Measurements from ENCODE around the gene FKBP8. TPM values are rescaled to one million over a fixed set of nuclear protein-coding genes. Genes with fewer than 3 reads are reported as not detected.

The FKBP8 gene
- polyA plus RNA-seq, 1 donor: 138 TPM

- Histone ChIP-seq H3K27ac (ENCODE audit: low read length) (peak overlapping the region; percentile 79), H3K4me1 (ENCODE audit: control insufficient read depth, insufficient read depth, low read length) (peaks cover 54% of the 10 kb centered on the region), H3K9me3 (ENCODE audit: control insufficient read depth, low read depth, low read length) (no peaks in the 10 kb centered on the region), H3K36me3 (ENCODE audit: control insufficient read depth, insufficient read depth, low read length) (peaks cover 3% of the 10 kb centered on the region), H3K27me3 (ENCODE audit: control insufficient read depth, insufficient read depth, low read length) (no peaks in the 10 kb centered on the region), H3K4me3 (ENCODE audit: low read length) (no peak overlapping the region)
- WGBS (ENCODE audit: insufficient coverage, low lambda C conversion rate): no CpG with 5 or more reads among the region's 17 CpGs
- no peak for DNase-seq
Measured at GRCh38 chr19:18502638-18503294, 40.6 kb downstream of the FKBP8 start.

- Histone ChIP-seq H3K27ac (ENCODE audit: low read length) (no peak overlapping the region), H3K27me3 (ENCODE audit: control insufficient read depth, insufficient read depth, low read length) (no peaks in the 10 kb centered on the region), H3K4me3 (ENCODE audit: low read length) (no peak overlapping the region), H3K36me3 (ENCODE audit: control insufficient read depth, insufficient read depth, low read length) (peaks cover 3% of the 10 kb centered on the region), H3K9me3 (ENCODE audit: control insufficient read depth, low read depth, low read length) (no peaks in the 10 kb centered on the region), H3K4me1 (ENCODE audit: control insufficient read depth, insufficient read depth, low read length) (peaks cover 49% of the 10 kb centered on the region)
- no CpG with 5 or more reads among the region's 7 CpGs for WGBS (ENCODE audit: insufficient coverage, low lambda C conversion rate)
- no peak for DNase-seq
Measured at GRCh38 chr19:18502246-18502637, 41.1 kb downstream of the FKBP8 start.

GRCh38 chr19:18501832-18502231, 41.5 kb downstream of the FKBP8 start:
- DNase-seq: no peak
- Histone ChIP-seq H3K27ac (ENCODE audit: low read length) (no peak overlapping the region), H3K9me3 (ENCODE audit: control insufficient read depth, low read depth, low read length) (no peaks in the 10 kb centered on the region), H3K36me3 (ENCODE audit: control insufficient read depth, insufficient read depth, low read length) (peaks cover 3% of the 10 kb centered on the region), H3K4me3 (ENCODE audit: low read length) (no peak overlapping the region), H3K4me1 (ENCODE audit: control insufficient read depth, insufficient read depth, low read length) (peaks cover 45% of the 10 kb centered on the region), H3K27me3 (ENCODE audit: control insufficient read depth, insufficient read depth, low read length) (no peaks in the 10 kb centered on the region)
- WGBS (ENCODE audit: insufficient coverage, low lambda C conversion rate): no CpG with 5 or more reads among the region's 9 CpGs

GRCh38 chr19:18501351-18501750, 42.0 kb downstream of the FKBP8 start:
- DNase-seq: no peak
- H3K27me3 ChIP-seq (ENCODE audit: control insufficient read depth, insufficient read depth, low read length): no peaks in the 10 kb centered on the region
- H3K9me3 ChIP-seq (ENCODE audit: control insufficient read depth, low read depth, low read length): no peaks in the 10 kb centered on the region
- no CpG with 5 or more reads among the region's 13 CpGs for WGBS (ENCODE audit: insufficient coverage, low lambda C conversion rate)
- H3K4me3 ChIP-seq (ENCODE audit: low read length): no peak overlapping the region
- peaks cover 3% of the 10 kb centered on the region for H3K36me3 ChIP-seq (ENCODE audit: control insufficient read depth, insufficient read depth, low read length)
- H3K27ac ChIP-seq (ENCODE audit: low read length): no peak overlapping the region
- H3K4me1 ChIP-seq (ENCODE audit: control insufficient read depth, insufficient read depth, low read length): peaks cover 40% of the 10 kb centered on the region

GRCh38 chr19:18500799-18501198, 42.6 kb downstream of the FKBP8 start:
- peaks cover 35% of the 10 kb centered on the region for H3K4me1 ChIP-seq (ENCODE audit: control insufficient read depth, insufficient read depth, low read length)
- no peak overlapping the region for H3K4me3 ChIP-seq (ENCODE audit: low read length)
- H3K9me3 ChIP-seq (ENCODE audit: control insufficient read depth, low read depth, low read length): no peaks in the 10 kb centered on the region
- no peak for DNase-seq
- H3K27me3 ChIP-seq (ENCODE audit: control insufficient read depth, insufficient read depth, low read length): no peaks in the 10 kb centered on the region
- no CpG with 5 or more reads among the region's 11 CpGs for WGBS (ENCODE audit: insufficient coverage, low lambda C conversion rate)
- peaks cover 3% of the 10 kb centered on the region for H3K36me3 ChIP-seq (ENCODE audit: control insufficient read depth, insufficient read depth, low read length)
- no peak overlapping the region for H3K27ac ChIP-seq (ENCODE audit: low read length)

- H3K27ac ChIP-seq (ENCODE audit: low read length): no peak overlapping the region
- H3K36me3 ChIP-seq (ENCODE audit: control insufficient read depth, insufficient read depth, low read length): peaks cover 3% of the 10 kb centered on the region
- H3K27me3 ChIP-seq (ENCODE audit: control insufficient read depth, insufficient read depth, low read length): no peaks in the 10 kb centered on the region
- DNase-seq: no peak
- no peaks in the 10 kb centered on the region for H3K9me3 ChIP-seq (ENCODE audit: control insufficient read depth, low read depth, low read length)
- no peak overlapping the region for H3K4me3 ChIP-seq (ENCODE audit: low read length)
- peaks cover 30% of the 10 kb centered on the region for H3K4me1 ChIP-seq (ENCODE audit: control insufficient read depth, insufficient read depth, low read length)
- WGBS (ENCODE audit: insufficient coverage, low lambda C conversion rate): no CpG with 5 or more reads among the region's 7 CpGs
Measured at GRCh38 chr19:18500376-18500775, 43.0 kb downstream of the FKBP8 start.

- Histone ChIP-seq H3K9me3 (ENCODE audit: control insufficient read depth, low read depth, low read length) (no peaks in the 10 kb centered on the region), H3K4me1 (ENCODE audit: control insufficient read depth, insufficient read depth, low read length) (peaks cover 20% of the 10 kb centered on the region)
- WGBS (ENCODE audit: insufficient coverage, low lambda C conversion rate): no CpG with 5 or more reads among the region's 7 CpGs
Measured at GRCh38 chr19:18499055-18499775, 44.2 kb downstream of the FKBP8 start.

GRCh38 chr19:18496980-18497256, 46.5 kb downstream of the FKBP8 start:
- Histone ChIP-seq H3K4me3 (ENCODE audit: low read length) (no peak overlapping the region), H3K4me1 (ENCODE audit: control insufficient read depth, insufficient read depth, low read length) (no peaks in the 10 kb centered on the region)

More at GRCh38 chr19:18499055-18499775, 44.2 kb downstream of the FKBP8 start:
- peaks cover 3% of the 10 kb centered on the region for H3K36me3 ChIP-seq (ENCODE audit: control insufficient read depth, insufficient read depth, low read length)
- no peaks in the 10 kb centered on the region for H3K27me3 ChIP-seq (ENCODE audit: control insufficient read depth, insufficient read depth, low read length)
- H3K4me3 ChIP-seq (ENCODE audit: low read length): no peak overlapping the region
- peak in 1 of 2 donors; percentile 54 for DNase-seq
- no peak overlapping the region for H3K27ac ChIP-seq (ENCODE audit: low read length)

GRCh38 chr19:18496167-18496979, 47.0 kb downstream of the FKBP8 start:
- H3K27me3 ChIP-seq (ENCODE audit: control insufficient read depth, insufficient read depth, low read length): no peaks in the 10 kb centered on the region
- DNase-seq: no peak
- no peak overlapping the region for H3K4me3 ChIP-seq (ENCODE audit: low read length)
- H3K4me1 ChIP-seq (ENCODE audit: control insufficient read depth, insufficient read depth, low read length): no peaks in the 10 kb centered on the region
- no peaks in the 10 kb centered on the region for H3K9me3 ChIP-seq (ENCODE audit: control insufficient read depth, low read depth, low read length)
- H3K27ac ChIP-seq (ENCODE audit: low read length): no peak overlapping the region
- H3K36me3 ChIP-seq (ENCODE audit: control insufficient read depth, insufficient read depth, low read length): no peaks in the 10 kb centered on the region
- no CpG with 5 or more reads among the region's 11 CpGs for WGBS (ENCODE audit: insufficient coverage, low lambda C conversion rate)

More at GRCh38 chr19:18496980-18497256, 46.5 kb downstream of the FKBP8 start:
- Histone ChIP-seq H3K27ac (ENCODE audit: low read length) (no peak overlapping the region), H3K36me3 (ENCODE audit: control insufficient read depth, insufficient read depth, low read length) (peaks cover under 1% of the 10 kb centered on the region), H3K9me3 (ENCODE audit: control insufficient read depth, low read depth, low read length) (no peaks in the 10 kb centered on the region), H3K27me3 (ENCODE audit: control insufficient read depth, insufficient read depth, low read length) (no peaks in the 10 kb centered on the region)
- WGBS (ENCODE audit: insufficient coverage, low lambda C conversion rate): 100% methylated on average over 1 of the region's 4 CpGs
- DNase-seq: no peak

- Histone ChIP-seq H3K27ac (ENCODE audit: low read length) (no peak overlapping the region), H3K36me3 (ENCODE audit: control insufficient read depth, insufficient read depth, low read length) (no peaks in the 10 kb centered on the region), H3K9me3 (ENCODE audit: control insufficient read depth, low read depth, low read length) (no peaks in the 10 kb centered on the region), H3K27me3 (ENCODE audit: control insufficient read depth, insufficient read depth, low read length) (no peaks in the 10 kb centered on the region), H3K4me3 (ENCODE audit: low read length) (no peak overlapping the region), H3K4me1 (ENCODE audit: control insufficient read depth, insufficient read depth, low read length) (no peaks in the 10 kb centered on the region)
- no peak for DNase-seq
- no CpG with 5 or more reads among the region's 14 CpGs for WGBS (ENCODE audit: insufficient coverage, low lambda C conversion rate)
Measured at GRCh38 chr19:18495204-18495911, 48.0 kb downstream of the FKBP8 start.
